Body of pancreas (tissue), 4 donors: Measurements from ENCODE around the gene COL19A1.

Experiments
- CTCF ChIP-seq, 7 experiments: fragments of 450-650 bp in 4 of 7; fragments of 200-600 bp in 3 of 7; sonication (generic) in 3 of 7; IDR thresholded peaks; one replicate each; pipeline ENCODE4 v1.5.1; 2016 to 2019; ENCODE audit warnings: antibody characterized with exemption in 7 of 7
- POLR2A ChIP-seq, 3 donors: fragments of 450-650 bp; IDR thresholded peaks; one replicate each; pipeline ENCODE4 v1.6.1; 2016; ENCODE audit warnings: antibody characterized with exemption in 3 of 3, mild to moderate bottlenecking in 2 of 3

GRCh38 chr6:69917834-69918233, 51.5 kb downstream of the COL19A1 start:
- TF ChIP-seq CTCF (IDR thresholded peaks at IDR 0.05) = no peak
- TF ChIP-seq POLR2A (IDR thresholded peaks at IDR 0.05) = no peak
